ENCODE data around the gene TMEM219.
A peak's percentile ranks its signal among the peaks of the same experiment; 100 is the strongest.
"Not testable (repeated sequence)": the region's sequence is repeated elsewhere in the genome, so short reads cannot be mapped to it uniquely, and the experiment has no call there.

Gene TMEM219

GRCh38 chr16:29996766-29997250 is 34.9 kb downstream of the TMEM219 start:
- DNase-seq: no peak

- DNase-seq: no peak
Measured at GRCh38 chr16:29999605-30000004, 37.7 kb downstream of the TMEM219 start.

GRCh38 chr16:30000735-30001631 is 39.1 kb downstream of the TMEM219 start:
- no peak for DNase-seq

- no peak for DNase-seq
Measured at GRCh38 chr16:30002614-30003346, 40.9 kb downstream of the TMEM219 start.

GRCh38 chr16:30003670-30004423 is 42.0 kb downstream of the TMEM219 start:
- no peak for DNase-seq

- DNase-seq: no peak
Measured at GRCh38 chr16:30004424-30004776, 42.5 kb downstream of the TMEM219 start.

- no peak for DNase-seq
Measured at GRCh38 chr16:30004811-30005242, 42.9 kb downstream of the TMEM219 start.

GRCh38 chr16:30005341-30006094 is 43.6 kb downstream of the TMEM219 start:
- DNase-seq: peak; percentile 59

- DNase-seq: no peak
Measured at GRCh38 chr16:30006095-30006473, 44.2 kb downstream of the TMEM219 start.

GRCh38 chr16:30006659-30007377 is 44.9 kb downstream of the TMEM219 start:
- no peak for DNase-seq

- no peak for DNase-seq
Measured at GRCh38 chr16:30007378-30007895, 45.6 kb downstream of the TMEM219 start.

- no peak for DNase-seq
Measured at GRCh38 chr16:30009085-30009862, 47.4 kb downstream of the TMEM219 start.

GRCh38 chr16:30009990-30010843 is 48.3 kb downstream of the TMEM219 start:
- DNase-seq: peak; percentile 34

GRCh38 chr16:30010844-30011713 is 49.2 kb downstream of the TMEM219 start, which contains the start of gene DOC2A:
DOC2A (minus strand) TSS chr16:30011027; CDS start chr16:30010222, 805 bp downstream.
- DNase-seq: peak; percentile 78

GRCh38 chr16:30011714-30012504 is 50.0 kb downstream of the TMEM219 start:
- no peak for DNase-seq

- not testable (repeated sequence) for DNase-seq
Measured at GRCh38 chr16:30012598-30012997, 50.7 kb downstream of the TMEM219 start.

GRCh38 chr16:30015450-30015849 is 53.6 kb downstream of the TMEM219 start:
- DNase-seq: not testable (repeated sequence)
